GM18520 (cell line): ENCODE data around the gene MSX1.

ENCODE experiments used
- ATAC-seq: cut with Tn5 transposase; IDR thresholded peaks from one replicate; pipeline ENCODE4 v1.9.1; 2021; ENCODE audit not compliant: unreplicated experiment

The MSX1 gene

GRCh38 chr4:4840351-4840750 is 19.1 kb upstream of the MSX1 start:
- no peak for ATAC-seq

- no peak for ATAC-seq
Measured at GRCh38 chr4:4841156-4841555, 18.3 kb upstream of the MSX1 start.

- ATAC-seq = no peak
Measured at GRCh38 chr4:4842476-4843441, 16.7 kb upstream of the MSX1 start.

DNA sequence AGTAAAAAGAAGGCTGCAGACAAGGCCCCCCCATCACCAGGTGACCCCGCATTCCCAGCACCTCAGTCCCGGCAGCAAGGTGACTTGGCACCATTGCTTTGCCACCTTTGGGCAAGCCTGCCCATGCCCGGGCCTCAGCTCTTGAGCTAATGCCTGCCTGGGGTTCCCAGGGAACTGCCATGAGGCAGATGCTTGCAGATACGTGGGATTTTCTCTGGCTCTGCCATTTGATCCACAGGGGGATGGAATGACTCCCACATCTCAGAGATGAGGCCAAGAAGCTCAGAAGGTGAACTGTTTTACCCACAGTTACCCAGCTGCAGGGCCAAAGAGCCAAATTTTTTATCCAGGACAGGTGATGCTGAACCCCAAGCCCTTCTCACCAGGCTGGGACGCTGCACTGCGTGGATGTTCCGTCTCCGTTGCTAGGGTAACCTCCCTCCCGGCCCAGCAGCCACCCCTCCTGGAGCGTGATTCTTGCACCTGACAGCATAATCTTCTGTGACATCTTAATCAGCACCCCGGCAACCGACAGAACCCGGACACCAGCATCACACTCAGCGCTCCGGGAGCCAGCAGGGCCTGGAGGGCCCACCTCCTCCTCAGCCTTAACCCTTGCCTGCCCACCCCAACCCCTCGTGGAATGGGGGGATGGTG is 15.7 kb upstream of the MSX1 start:
- ATAC-seq = no peak

GRCh38 chr4:4845027-4845426 is 14.4 kb upstream of the MSX1 start:
- no peak for ATAC-seq

DNA sequence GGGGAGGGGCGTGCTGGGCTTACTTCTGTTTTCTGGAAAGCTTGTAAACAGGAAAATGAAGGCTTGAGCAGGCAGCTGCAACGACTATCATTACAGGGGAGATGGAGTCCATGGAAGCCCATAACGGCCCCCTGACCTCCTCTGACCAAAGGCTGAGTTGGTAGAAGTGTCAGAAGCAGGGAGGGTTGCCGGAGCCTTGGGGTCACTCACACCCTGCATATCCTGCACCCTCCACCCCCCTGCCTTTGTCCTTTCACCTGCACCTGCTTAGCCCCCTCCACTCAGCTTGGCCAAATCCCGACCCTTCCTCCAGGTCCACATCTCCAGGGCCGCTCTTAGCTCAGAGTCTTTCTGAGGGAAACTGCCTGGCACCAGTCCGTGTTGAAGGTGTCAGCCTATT is 12.5 kb upstream of the MSX1 start:
- no peak for ATAC-seq

DNA sequence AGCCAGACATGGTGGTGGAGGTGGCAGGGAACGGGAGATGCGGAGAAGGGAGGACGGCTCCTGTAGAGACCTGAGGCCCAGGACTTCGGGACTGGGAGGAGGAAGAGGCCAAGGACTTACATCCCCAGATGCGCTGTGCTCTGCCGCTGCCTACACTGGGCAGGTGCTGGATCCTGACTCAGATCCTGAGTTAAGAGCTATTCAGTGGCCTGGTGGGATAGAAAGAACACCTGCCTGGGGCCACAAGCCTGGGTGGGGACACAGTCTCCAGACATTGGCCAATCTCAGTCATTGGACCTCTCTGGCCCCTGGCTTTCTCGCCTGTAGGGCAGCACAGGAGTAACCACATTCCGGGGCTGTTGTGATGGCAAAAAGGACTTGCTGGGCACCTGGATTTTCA is 10.9 kb upstream of the MSX1 start:
- no peak for ATAC-seq

DNA sequence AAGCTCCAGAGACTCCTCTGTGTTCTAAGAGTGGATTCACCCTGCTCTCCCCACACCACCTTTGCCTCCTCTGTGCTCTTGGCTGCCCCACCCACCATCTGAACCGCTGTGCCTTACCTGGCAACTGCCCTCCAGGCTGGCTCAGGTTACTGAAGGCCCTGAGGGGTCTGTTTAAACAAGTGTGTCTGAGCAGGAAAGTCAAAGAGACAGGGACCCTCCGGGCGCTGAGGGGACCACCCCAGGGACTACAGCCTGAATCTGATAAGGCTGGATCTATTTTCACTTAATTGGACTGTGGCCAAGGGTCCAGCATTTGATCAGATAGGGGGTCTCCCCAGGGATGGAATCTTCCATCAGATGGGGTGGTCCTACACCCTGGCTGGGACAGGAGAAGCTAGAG is 10.4 kb upstream of the MSX1 start:
- ATAC-seq = no peak

GRCh38 chr4:4849524-4850193 is 9.8 kb upstream of the MSX1 start:
- no peak for ATAC-seq

DNA sequence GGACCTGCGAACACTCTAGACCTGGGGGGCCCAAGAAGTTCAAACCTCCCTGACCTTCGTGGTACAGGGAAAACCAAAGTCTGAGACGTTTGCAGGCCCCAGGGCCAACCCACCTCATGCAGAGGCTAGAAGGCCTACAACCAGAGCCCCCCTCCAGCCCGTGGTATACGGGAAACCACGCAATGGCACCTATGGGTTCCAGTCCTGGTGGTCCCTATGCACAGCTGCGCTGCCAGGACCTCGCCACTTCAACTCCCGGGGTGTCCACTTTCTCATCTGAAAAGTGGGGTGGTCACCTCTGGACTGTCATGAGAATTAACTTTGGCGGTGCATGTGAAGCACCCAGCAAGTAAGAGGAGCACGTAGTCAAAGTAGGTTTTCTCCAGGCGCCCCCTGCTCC is 8.4 kb upstream of the MSX1 start:
- no peak for ATAC-seq

DNA sequence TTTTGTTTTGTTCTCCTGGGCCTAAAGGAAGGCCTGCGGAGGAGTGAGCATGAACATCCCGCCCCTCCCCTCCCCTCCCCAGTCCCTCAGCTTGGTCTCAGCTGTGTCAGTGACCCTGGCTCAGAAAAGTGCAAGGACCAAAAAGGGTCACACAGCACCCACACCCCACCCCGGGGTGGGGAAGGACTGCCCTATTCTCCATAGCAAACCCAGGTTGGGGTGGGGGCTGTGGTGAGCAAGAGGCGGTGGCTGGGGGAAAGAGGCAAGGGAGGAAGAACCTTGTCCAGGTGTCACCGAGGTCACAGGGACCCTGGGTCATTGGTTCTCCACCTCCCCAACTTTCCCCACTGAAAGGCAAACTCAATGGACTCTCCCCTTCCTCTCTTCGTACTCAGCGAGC is 7.6 kb upstream of the MSX1 start:
- ATAC-seq = no peak

- ATAC-seq = no peak
Measured at GRCh38 chr4:4852591-4853362, 6.7 kb upstream of the MSX1 start.

DNA sequence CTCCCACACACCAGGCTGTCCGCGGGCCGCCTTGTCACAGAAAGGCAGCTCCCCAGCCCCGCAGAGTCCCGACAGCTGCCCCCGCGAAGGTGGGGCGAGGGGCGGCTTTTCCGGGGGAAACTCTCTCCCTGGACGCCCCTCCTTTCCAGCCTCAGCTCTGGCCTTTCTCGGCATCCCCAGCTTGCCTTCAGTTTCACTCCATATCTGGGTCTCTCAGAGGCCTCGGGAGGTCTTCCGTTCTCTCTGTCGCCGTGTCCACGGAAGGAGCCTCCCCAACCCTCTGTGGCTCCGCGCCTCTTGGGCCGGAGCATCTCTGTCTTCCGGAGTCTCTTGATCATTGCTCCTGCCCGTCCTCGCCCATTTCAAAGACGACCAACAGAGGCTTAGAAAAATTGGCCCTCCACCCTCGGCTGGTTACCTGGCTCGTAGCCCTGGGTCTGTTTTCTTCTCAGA is 6.1 kb upstream of the MSX1 start:
- ATAC-seq = no peak

DNA sequence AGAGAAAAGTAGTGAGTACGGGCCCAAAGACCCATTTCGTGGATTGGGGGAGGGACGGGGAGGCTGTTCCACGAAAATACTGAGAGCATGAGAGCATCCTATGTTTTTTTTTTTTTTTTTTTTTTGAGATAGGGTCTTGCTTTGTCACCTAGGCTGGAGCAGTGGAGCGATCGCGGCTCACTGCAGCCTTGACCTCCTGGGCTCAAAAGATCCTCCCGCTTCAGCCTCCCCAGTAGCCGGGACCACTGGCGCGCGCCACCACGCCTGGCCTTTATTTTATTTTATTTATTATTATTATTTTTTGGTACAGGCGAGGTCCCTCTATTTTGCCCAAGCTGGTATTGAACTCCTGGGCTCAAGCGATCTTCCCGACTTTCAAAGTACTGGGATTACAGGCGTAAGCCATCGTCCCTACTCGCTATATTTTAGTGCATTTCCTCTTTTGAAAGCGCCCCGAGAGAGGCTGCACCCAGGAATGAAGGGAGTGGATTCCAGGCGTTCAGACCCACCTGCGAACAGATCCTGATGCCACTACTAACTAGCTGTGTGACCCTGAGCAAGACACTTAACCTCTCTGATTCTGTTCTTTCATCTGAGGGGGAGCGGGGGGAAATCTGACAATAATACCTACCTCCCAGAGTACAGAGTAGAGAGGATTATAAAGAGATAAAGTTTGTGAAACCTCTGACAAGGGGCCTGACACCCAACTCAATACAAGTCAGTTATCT is 5.4 kb upstream of the MSX1 start:
- no peak for ATAC-seq

- no peak for ATAC-seq
Measured at GRCh38 chr4:4854649-4855295, 4.7 kb upstream of the MSX1 start.

- ATAC-seq = no peak
Measured at GRCh38 chr4:4855301-4856070, 4.0 kb upstream of the MSX1 start.

GRCh38 chr4:4856071-4857000 is 3.1 kb upstream of the MSX1 start:
- ATAC-seq = no peak
